22Rv1 (cell line): ENCODE measurements around the gene SERPINB6.

ENCODE experiments used
- CTCF ChIP-seq: fragments of 450-650 bp; IDR thresholded peaks from 2 replicates; pipeline ENCODE4 v1.5.1; 2017; ENCODE audit warnings: mild to moderate bottlenecking
- ZFX ChIP-seq: fragments of 450-650 bp; IDR thresholded peaks from 2 replicates; pipeline ENCODE4 v1.6.1; 2017; ENCODE audit warnings: antibody characterized with exemption, borderline replicate concordance

GRCh38 chr6:2947445-2947844, 23.9 kb downstream of the SERPINB6 start:
- TF ChIP-seq CTCF (no peak), ZFX (no peak)
